DND-41 (cell line): ENCODE measurements around the gene VIM.

Experiments
- ATAC-seq: fragments of 200-7000 bp; cut with Tn5 transposase; 3 replicates; pipeline ENCODE4 v1.9.1; 2021; ENCODE audit warnings: low read depth; ENCODE audit not compliant: insufficient read depth
- DNase-seq: peaks from one replicate; pipeline ENCODE4 v3.0.0-alpha.2; 2020
- H2AFZ ChIP-seq: 2 replicates; pipeline ENCODE4 v1.6.0; 2012; ENCODE audit warnings: low read depth, low read length
- H3K27ac ChIP-seq: 2 replicates; pipeline ENCODE4 v1.5.1; 2012; ENCODE audit warnings: low read length, inconsistent platforms
- H3K27me3 ChIP-seq: fragments of 200-600 bp; sonication (generic); 2 replicates; pipeline ENCODE4 v1.6.0; 2012; ENCODE audit warnings: low read length, mild to moderate bottlenecking, inconsistent platforms; ENCODE audit not compliant: insufficient read depth, poor library complexity
- H3K36me3 ChIP-seq: 2 replicates; pipeline ENCODE4 v1.5.1; 2012; ENCODE audit warnings: low read length, inconsistent platforms; ENCODE audit not compliant: insufficient read depth
- H3K4me1 ChIP-seq: 2 replicates; pipeline ENCODE4 v1.5.1; 2012; ENCODE audit warnings: mild to moderate bottlenecking, low read length; ENCODE audit not compliant: insufficient read depth
- H3K4me2 ChIP-seq: 2 replicates; pipeline ENCODE4 v1.6.0; 2012; ENCODE audit warnings: mild to moderate bottlenecking, moderate library complexity, low read length, inconsistent platforms; ENCODE audit not compliant: insufficient read depth
- H3K4me3 ChIP-seq, 2 experiments: fragments of 200-600 bp in 1 of 2; shearing (Covaris generic) in 1 of 2; 2 replicates each; pipeline ENCODE4 v1.5.1; 2012 to 2016; ENCODE audit warnings: inconsistent platforms in 2 of 2, low read length in 2 of 2, mild to moderate bottlenecking in 2 of 2, low read depth in 1 of 2, moderate library complexity in 1 of 2
- H3K79me2 ChIP-seq: 2 replicates; pipeline ENCODE4 v1.6.0; 2012; ENCODE audit warnings: low read length, inconsistent platforms; ENCODE audit not compliant: insufficient read depth
- H3K9ac ChIP-seq: 2 replicates; pipeline ENCODE4 v1.6.0; 2012; ENCODE audit warnings: low read depth, mild to moderate bottlenecking, inconsistent platforms, low read length, moderate library complexity
- H3K9me3 ChIP-seq: 2 replicates; pipeline ENCODE4 v1.5.1; 2012; ENCODE audit warnings: low read length, moderate library complexity, mild to moderate bottlenecking, inconsistent platforms; ENCODE audit not compliant: insufficient read depth, severe bottlenecking
- H4K20me1 ChIP-seq: 2 replicates; pipeline ENCODE4 v1.6.0; 2012; ENCODE audit warnings: low read length; ENCODE audit not compliant: insufficient read depth
- EZH2 ChIP-seq: IDR thresholded peaks from 3 replicates; pipeline ENCODE4 v1.6.1; 2012; ENCODE audit warnings: borderline replicate concordance, low read depth, mild to moderate bottlenecking, moderate library complexity, low read length, inconsistent platforms; ENCODE audit not compliant: severe bottlenecking
- TF ChIP-seq, protein P1 (sequence below): IDR thresholded peaks from 2 replicates; pipeline ENCODE4 v1.5.1; 2012; ENCODE audit warnings: borderline replicate concordance, low read length, moderate library complexity, mild to moderate bottlenecking; ENCODE audit not compliant: poor library complexity, severe bottlenecking; ENCODE audit errors: extremely low read depth

Gene VIM

DNA sequence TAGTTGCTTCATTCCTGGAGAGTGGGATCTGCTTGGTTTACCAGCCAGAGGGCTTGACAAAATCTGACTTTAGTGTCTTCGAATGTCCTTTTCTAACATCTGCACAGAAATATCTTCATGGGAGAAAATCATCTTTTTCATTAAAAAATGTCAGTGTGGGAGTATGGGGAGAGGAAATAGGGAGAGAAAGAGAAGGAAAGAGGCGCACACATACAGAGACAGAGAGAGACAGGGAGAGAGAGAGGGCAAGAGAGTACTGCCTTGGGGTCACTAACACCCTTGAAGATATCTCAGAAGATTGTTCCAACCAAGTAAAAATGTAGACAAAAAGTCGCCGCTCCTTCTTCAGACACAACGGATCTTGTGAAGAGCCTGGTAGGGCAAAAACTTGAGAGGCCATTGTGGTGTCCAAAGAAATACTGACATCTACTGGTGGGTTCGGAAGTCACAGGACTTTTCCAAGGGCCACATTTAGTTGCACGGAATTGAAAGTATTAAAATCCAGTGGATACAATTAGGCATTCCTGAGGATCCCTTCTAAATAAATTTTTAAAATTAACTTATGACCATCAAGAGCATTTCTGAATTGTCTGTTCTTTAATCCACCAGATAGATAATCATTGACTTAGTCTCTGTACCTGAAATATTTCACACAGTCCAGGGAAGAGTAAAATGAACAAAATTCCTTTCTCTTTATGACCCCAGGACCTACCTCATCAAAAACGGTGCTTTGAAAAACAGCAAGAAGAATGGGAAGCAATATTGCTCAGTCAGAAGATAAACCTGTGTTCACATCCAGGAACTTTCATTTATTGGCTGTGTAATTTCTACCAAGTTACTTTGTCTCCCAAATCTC lies 29.7 kb downstream of the VIM start:
- H2AFZ ChIP-seq = 0 out of 2 replicates have a peak overlapping the region, but pooled peaks have one; percentile 4

DNA sequence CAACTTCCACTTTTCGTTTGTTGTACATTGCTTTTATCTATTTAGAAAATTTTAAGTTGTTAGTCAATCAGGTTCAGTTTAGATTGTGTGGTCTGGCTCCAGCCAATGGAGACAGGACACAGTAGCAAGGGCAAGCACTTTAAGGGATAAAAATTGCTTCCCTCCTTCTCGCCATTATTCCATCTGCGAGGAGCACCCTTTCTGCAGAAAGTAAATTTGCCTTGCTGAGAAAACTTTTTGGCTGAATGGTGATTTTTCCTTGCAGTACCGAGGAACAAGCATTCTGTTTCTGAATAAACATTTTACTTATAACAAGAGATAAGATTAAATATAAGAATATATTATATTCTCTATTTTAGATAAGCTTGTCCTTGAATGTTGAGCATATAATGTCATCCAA lies 34.5 kb downstream of the VIM start:
- Histone ChIP-seq H3K9me3 (peaks cover 31% of the 10 kb centered on the region), H3K9ac (no peak overlapping the region), H3K27ac (no peak overlapping the region), H3K79me2 (no peaks in the 10 kb centered on the region), H2AFZ (no peak overlapping the region), H4K20me1 (no peaks in the 10 kb centered on the region), H3K4me1 (peaks cover 2% of the 10 kb centered on the region; the same call in 1 of the 2 replicates), H3K4me2 (no peak overlapping the region), H3K36me3 (no peaks in the 10 kb centered on the region), H3K4me3 (no peak overlapping the region), H3K27me3 (no peaks in the 10 kb centered on the region)
- no peak for ATAC-seq
- no peak for DNase-seq
- no peak for TF ChIP-seq EZH2
- TF ChIP-seq, protein P1, sequence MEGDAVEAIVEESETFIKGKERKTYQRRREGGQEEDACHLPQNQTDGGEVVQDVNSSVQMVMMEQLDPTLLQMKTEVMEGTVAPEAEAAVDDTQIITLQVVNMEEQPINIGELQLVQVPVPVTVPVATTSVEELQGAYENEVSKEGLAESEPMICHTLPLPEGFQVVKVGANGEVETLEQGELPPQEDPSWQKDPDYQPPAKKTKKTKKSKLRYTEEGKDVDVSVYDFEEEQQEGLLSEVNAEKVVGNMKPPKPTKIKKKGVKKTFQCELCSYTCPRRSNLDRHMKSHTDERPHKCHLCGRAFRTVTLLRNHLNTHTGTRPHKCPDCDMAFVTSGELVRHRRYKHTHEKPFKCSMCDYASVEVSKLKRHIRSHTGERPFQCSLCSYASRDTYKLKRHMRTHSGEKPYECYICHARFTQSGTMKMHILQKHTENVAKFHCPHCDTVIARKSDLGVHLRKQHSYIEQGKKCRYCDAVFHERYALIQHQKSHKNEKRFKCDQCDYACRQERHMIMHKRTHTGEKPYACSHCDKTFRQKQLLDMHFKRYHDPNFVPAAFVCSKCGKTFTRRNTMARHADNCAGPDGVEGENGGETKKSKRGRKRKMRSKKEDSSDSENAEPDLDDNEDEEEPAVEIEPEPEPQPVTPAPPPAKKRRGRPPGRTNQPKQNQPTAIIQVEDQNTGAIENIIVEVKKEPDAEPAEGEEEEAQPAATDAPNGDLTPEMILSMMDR = no peak

More for the DNA sequence above, 29.7 kb downstream of the VIM start:
- DNase-seq (peak; percentile 68), ATAC-seq (peak; percentile 91)
- Histone ChIP-seq H3K4me2 (peak overlapping the region; percentile 27; the same call in 1 of the 2 replicates), H3K27me3 (no peaks in the 10 kb centered on the region), H3K27ac (no peak overlapping the region), H3K4me3 (no peak overlapping the region), H3K36me3 (no peaks in the 10 kb centered on the region), H3K9ac (no peak overlapping the region), H3K79me2 (no peaks in the 10 kb centered on the region), H4K20me1 (no peaks in the 10 kb centered on the region), H3K9me3 (peaks cover 12% of the 10 kb centered on the region), H3K4me1 (peaks cover 4% of the 10 kb centered on the region; the same call in 1 of the 2 replicates)
- TF ChIP-seq, protein P1 = peak; percentile 91
- no peak for TF ChIP-seq EZH2

DNA sequence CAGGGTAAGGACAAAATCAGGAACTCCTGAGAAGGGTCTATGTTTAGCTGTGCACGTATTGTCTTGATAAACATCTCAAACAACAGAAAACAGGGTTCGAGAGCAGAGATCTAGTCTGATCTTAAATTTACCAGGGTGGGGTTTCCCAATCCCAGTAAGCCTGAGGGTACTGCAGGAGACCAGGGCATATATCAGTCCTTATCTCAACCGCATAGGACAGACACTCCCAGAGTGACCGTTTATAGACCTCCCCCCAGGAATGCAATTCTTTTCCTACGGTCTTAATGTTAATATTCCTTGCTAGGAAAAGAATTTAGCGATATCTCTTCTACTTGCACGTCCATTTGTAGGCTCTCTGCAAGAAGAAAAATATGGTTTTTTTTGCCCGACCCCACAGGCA lies 35.5 kb downstream of the VIM start:
- Histone ChIP-seq H3K9ac (no peak overlapping the region), H3K36me3 (no peaks in the 10 kb centered on the region), H3K4me2 (no peak overlapping the region), H3K9me3 (peaks cover 31% of the 10 kb centered on the region), H3K27me3 (no peaks in the 10 kb centered on the region), H3K27ac (no peak overlapping the region), H2AFZ (no peak overlapping the region), H3K4me1 (no peaks in the 10 kb centered on the region), H3K4me3 (no peak overlapping the region), H4K20me1 (no peaks in the 10 kb centered on the region), H3K79me2 (no peaks in the 10 kb centered on the region)
- ATAC-seq = no peak
- no peak for TF ChIP-seq EZH2
- TF ChIP-seq, protein P1 = no peak
- DNase-seq = no peak
